Erythroblast (primary cell): ENCODE data around the gene NRAS.

Experiments used
- GATA1 ChIP-seq: IDR thresholded peaks from 2 replicates; pipeline ENCODE4 v1.6.1; 2011; ENCODE audit warnings: low read depth, mild to moderate bottlenecking, control low read depth, low read length, moderate library complexity
- POLR2A ChIP-seq: IDR thresholded peaks from 2 replicates; pipeline ENCODE4 v1.6.1; 2011; ENCODE audit warnings: mild to moderate bottlenecking, low read length

DNA sequence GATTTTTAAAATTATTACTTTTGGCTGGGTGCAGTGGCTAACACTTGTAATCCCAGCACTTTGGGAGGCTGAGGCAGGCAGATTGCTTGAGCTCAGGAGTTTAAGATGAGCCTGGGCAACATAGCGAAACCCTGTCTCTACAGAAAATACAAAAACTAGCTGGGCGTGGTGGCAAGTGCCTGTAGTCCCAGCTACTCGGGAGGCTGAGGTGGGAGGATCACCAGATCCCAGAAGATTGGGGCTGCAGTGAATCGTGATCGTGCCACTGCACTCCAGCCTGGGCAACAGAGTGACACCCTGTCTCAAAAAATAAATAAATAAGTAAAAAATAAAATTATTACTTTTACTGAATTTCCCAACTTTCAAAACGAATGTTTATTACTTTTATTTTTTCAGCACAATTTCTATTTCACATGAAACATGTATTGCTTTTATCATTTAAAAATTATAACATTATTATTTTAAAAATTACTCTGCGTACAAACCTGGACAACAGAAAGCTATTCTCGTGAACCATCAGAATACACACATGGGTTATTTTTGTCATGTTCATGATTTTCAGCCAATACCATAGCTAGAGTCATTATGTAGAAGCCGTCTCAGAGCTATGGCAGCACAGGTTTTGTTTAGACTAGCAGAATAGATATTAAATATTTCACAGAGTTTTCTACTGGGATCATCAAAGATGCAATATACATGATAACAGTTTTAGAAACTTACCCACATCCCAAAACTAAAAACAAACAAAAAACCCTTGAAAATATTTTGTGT, 21.8 kb downstream of the NRAS start:
- no peak for TF ChIP-seq POLR2A
- TF ChIP-seq GATA1: no peak
